Panc1 (cell line): ENCODE results near the gene FAM107B. TPM values are rescaled to one million over a fixed set of nuclear protein-coding genes. Genes with fewer than 3 reads are reported as not detected.

Experiments used
- ATAC-seq: fragments of 200-7000 bp; cut with Tn5 transposase; 2 replicates; pipeline ENCODE4 v1.9.1; 2020; ENCODE audit warnings: mild to moderate bottlenecking, moderate library complexity
- BruUV-seq: library from RNA; stranded (reverse); fragments of 400-500 nt; replicated peaks from 2 replicates; lab custom pipeline; 2021; lab: Mats Ljungman, UMichigan
- CTCF ChIA-PET: fragments of 300-600 bp; sonication (Branson Sonifier 250); formaldehyde crosslinking; loops from one replicate; lab custom pipeline; 2022; ENCODE audit warnings: antibody characterized with exemption; lab: Charles Lee
- POLR2A ChIA-PET: fragments of 300-600 bp; sonication (Branson Sonifier 250); formaldehyde crosslinking; loops from one replicate; lab custom pipeline; 2022; ENCODE audit warnings: antibody characterized with exemption; lab: Charles Lee
- DNase-seq: peaks from one replicate; pipeline ENCODE4 v3.0.0-alpha.2; 2010; ENCODE audit warnings: low read depth, low spot score
- H3K27ac ChIP-seq: 2 replicates; pipeline ENCODE4 v1.5.1; 2011; ENCODE audit warnings: mild to moderate bottlenecking, low read length, inconsistent platforms
- H3K27me3 ChIP-seq: fragments of 200-500 bp; sonication (Bioruptor generic); 2 replicates; pipeline ENCODE4 v1.6.0; 2014; ENCODE audit warnings: low read length, inconsistent platforms; ENCODE audit not compliant: control insufficient read depth, insufficient read depth
- H3K36me3 ChIP-seq: fragments of 200-500 bp; sonication (Bioruptor generic); 2 replicates; pipeline ENCODE4 v1.5.1; 2014; ENCODE audit warnings: inconsistent platforms, mild to moderate bottlenecking, low read length, moderate library complexity; ENCODE audit not compliant: control insufficient read depth, insufficient read depth
- H3K4me1 ChIP-seq: 2 replicates; pipeline ENCODE4 v1.5.1; 2011; ENCODE audit warnings: inconsistent platforms, mild to moderate bottlenecking, low read length, moderate library complexity; ENCODE audit not compliant: control insufficient read depth, insufficient read depth
- H3K4me3 ChIP-seq, 2 experiments: 2 replicates each; pipeline ENCODE4 v1.5.1; 2011 to 2012; ENCODE audit warnings: low read depth in 2 of 2, low read length in 2 of 2, mild to moderate bottlenecking in 2 of 2, inconsistent platforms in 1 of 2, moderate library complexity in 1 of 2
- H3K9me3 ChIP-seq: fragments of 200-500 bp; sonication (Bioruptor generic); 2 replicates; pipeline ENCODE4 v1.5.1; 2014; ENCODE audit warnings: low read depth, mild to moderate bottlenecking, inconsistent platforms, low read length, moderate library complexity; ENCODE audit not compliant: control insufficient read depth, insufficient read depth
- CTCF ChIP-seq: fragments of 450-650 bp; IDR thresholded peaks from 2 replicates; pipeline ENCODE4 v1.5.1; 2017; ENCODE audit warnings: mild to moderate bottlenecking
- POLR2AphosphoS5 ChIP-seq: IDR thresholded peaks from 2 replicates; pipeline ENCODE4 v1.6.1; 2012; ENCODE audit warnings: mild to moderate bottlenecking, low read depth, low read length, moderate library complexity
- REST ChIP-seq, 2 experiments: IDR thresholded peaks; 2 replicates each; pipeline ENCODE4 v1.6.1; 2011 to 2012; ENCODE audit warnings: low read depth in 2 of 2, control low read depth in 1 of 2, low read length in 1 of 2, mild to moderate bottlenecking in 1 of 2, moderate library complexity in 1 of 2; ENCODE audit not compliant: insufficient read depth in 1 of 2
- SIN3A ChIP-seq: IDR thresholded peaks from 2 replicates; pipeline ENCODE4 v1.6.1; 2012; ENCODE audit warnings: low read depth, mild to moderate bottlenecking, low read length, moderate library complexity, borderline replicate concordance; ENCODE audit not compliant: insufficient read depth
- TCF7L2 ChIP-seq: IDR thresholded peaks from 2 replicates; pipeline ENCODE4 v1.6.1; 2011; ENCODE audit warnings: mild to moderate bottlenecking, low read depth, low read length, inconsistent platforms
- in situ Hi-C: cut with HindIII; loops from 2 replicates; pipeline ENCODE4 v1.10.0; 2016; ENCODE audit warnings: low sequenced_read_pairs, low pct_unique_long_range_greater_than_20kb
- intact Hi-C: fragments of 100-400 bp; cut with micrococcal nuclease; formaldehyde crosslinking; loops from one replicate; pipeline ENCODE4 v1.10.0; 2022; ENCODE audit not compliant: unreplicated experiment
- total RNA-seq: library from RNA; stranded (reverse); gene quantifications from one replicate; pipeline ENCODE4 v1.2.1, GENCODE V29; 2021; ENCODE audit not compliant: unreplicated experiment

The FAM107B gene
- total RNA-seq, 1 experiment from 2014 or later = 13.4 TPM

- H3K9me3 ChIP-seq = no peaks in the 10 kb centered on the region
- no peak for TF ChIP-seq SIN3A
- TF ChIP-seq REST (IDR thresholded peaks at IDR 0.05; ENCODE audit: insufficient read depth in 1 of 2, low read depth in 2 of 2, low read length in 1 of 2) = no peak
- no peak for TF ChIP-seq CTCF
- TF ChIP-seq POLR2AphosphoS5 = no peak
- TF ChIP-seq TCF7L2 = no peak
- no peaks in the 10 kb centered on the region for H3K27me3 ChIP-seq
- intact Hi-C loops = no loop called here
- ChIA-PET CTCF (no interaction called here), POLR2A (no interaction called here)
- no peak overlapping the region for H3K4me3 ChIP-seq
- ATAC-seq = no peak
- no peaks in the 10 kb centered on the region for H3K36me3 ChIP-seq
- H3K4me1 ChIP-seq = no peaks in the 10 kb centered on the region
- BruUV-seq = no TSS peak
- no peak for DNase-seq
- H3K27ac ChIP-seq = no peak overlapping the region
- in situ Hi-C loops = no loop called here
These were observed 88.3 kb downstream of the FAM107B start for GRCh38 chr10:14686356-14686755.

- Histone ChIP-seq H3K27ac (no peak overlapping the region), H3K4me3 (no peak overlapping the region), H3K9me3 (no peaks in the 10 kb centered on the region), H3K27me3 (no peaks in the 10 kb centered on the region), H3K36me3 (no peaks in the 10 kb centered on the region), H3K4me1 (no peaks in the 10 kb centered on the region)
- no peak for TF ChIP-seq CTCF
- no peak for TF ChIP-seq POLR2AphosphoS5
- no peak for TF ChIP-seq SIN3A
- no peak for TF ChIP-seq REST (IDR thresholded peaks at IDR 0.05; ENCODE audit: insufficient read depth in 1 of 2, low read depth in 2 of 2, low read length in 1 of 2)
- no peak for TF ChIP-seq TCF7L2
- in situ Hi-C loops = no loop called here
- intact Hi-C loops = no loop called here
- ChIA-PET POLR2A (no interaction called here), CTCF (no interaction called here)
- DNase-seq (no peak), ATAC-seq (no peak)
- BruUV-seq = no TSS peak
These were observed 90.3 kb downstream of the FAM107B start for GRCh38 chr10:14684354-14684753.
